K562 (cell line): Measurements from ENCODE around the gene KCNK16. TPM values are rescaled to one million over a fixed set of nuclear protein-coding genes. Genes with fewer than 3 reads are reported as not detected.

Experiments
- ATAC-seq: fragments of 200-7000 bp; cut with Tn5 transposase; 3 replicates; pipeline ENCODE4 v1.9.1; 2020; ENCODE audit warnings: moderate library complexity
- BruUV-seq: library from RNA; stranded (reverse); fragments of 400-500 nt; replicated peaks from 2 replicates; lab custom pipeline; 2021; lab: Mats Ljungman, UMichigan
- CTCF ChIA-PET: fragments of 300-600 bp; formaldehyde crosslinking; extraction: SDS; loops from one replicate; lab custom pipeline; 2021; ENCODE audit warnings: low intra/inter-chr PET ratio; lab: Yijun Ruan, JAX
- POLR2A ChIA-PET: fragments of 300-600, 350-650 bp; sonication (Branson Sonifier 250); formaldehyde crosslinking; extraction: SDS; loops from one replicate; lab custom pipeline; 2021; ENCODE audit warnings: antibody characterized with exemption, inconsistent platforms; lab: Yijun Ruan, JAX
- DNase-seq, 4 experiments: peaks; one replicate each; pipeline versions ENCODE4 v3.0.0 to v3.0.0-alpha.2; 2011 to 2018; ENCODE audit warnings: low spot score in 3 of 4, mixed read lengths in 3 of 4; ENCODE audit errors: extremely low read depth in 1 of 4
- FAIRE-seq: peaks from 2 replicates; lab custom pipeline; 2011; peaks lifted over from hg19 to GRCh38; lab: Jason Lieb, UNC
- H2AFZ ChIP-seq: 2 replicates; pipeline ENCODE4 v1.6.0; 2011; ENCODE audit warnings: low read depth, low read length, control low read depth, inconsistent platforms
- H3K27ac ChIP-seq: fragments of 200-600 bp; 3 replicates; pipeline ENCODE4 v1.8.0; 2011; ENCODE audit warnings: low read depth, mild to moderate bottlenecking, control low read depth, inconsistent platforms, low read length, moderate library complexity, mixed read lengths; ENCODE audit errors: extremely low read depth
- H3K27me3 ChIP-seq, 2 experiments: fragments of 300-600 bp in 1 of 2; 2 replicates in 1 of 2; 3 replicates in 1 of 2; pipeline versions ENCODE4 v1.6.0 to v1.8.0; 2011; ENCODE audit warnings: inconsistent platforms in 2 of 2, low read length in 2 of 2, mild to moderate bottlenecking in 1 of 2, mixed read lengths in 1 of 2, moderate library complexity in 1 of 2; ENCODE audit not compliant: control insufficient read depth in 2 of 2, insufficient read depth in 2 of 2
- H3K36me3 ChIP-seq: fragments of 300-600 bp; 3 replicates; pipeline ENCODE4 v1.8.0; 2011; ENCODE audit warnings: mild to moderate bottlenecking, low read length, inconsistent platforms; ENCODE audit not compliant: control insufficient read depth, insufficient read depth
- H3K4me1 ChIP-seq, 2 experiments: fragments of 200-600 bp in 1 of 2; replicated peaks in 1 of 2; 2 replicates in 1 of 2; 3 replicates in 1 of 2; pipeline versions ENCODE4 v1.5.1 to v1.8.0; 2011; ENCODE audit warnings: inconsistent platforms in 2 of 2, low read length in 2 of 2, mild to moderate bottlenecking in 1 of 2, mixed read lengths in 1 of 2, moderate library complexity in 1 of 2; ENCODE audit not compliant: control insufficient read depth in 2 of 2, insufficient read depth in 2 of 2
- H3K4me2 ChIP-seq: 2 replicates; pipeline ENCODE4 v1.6.1; 2011; ENCODE audit warnings: low read length, control low read depth, inconsistent platforms, mixed read lengths; ENCODE audit not compliant: insufficient read depth
- H3K4me3 ChIP-seq: fragments of 200-600 bp; sonication (generic), shearing (Covaris generic); 2 replicates; pipeline ENCODE4 v1.5.1; 2016; ENCODE audit warnings: control low read depth, inconsistent platforms
- H3K79me2 ChIP-seq: fragments of 200-600 bp; 3 replicates; pipeline ENCODE4 v1.8.0; 2011; ENCODE audit warnings: low read length, inconsistent platforms; ENCODE audit not compliant: control insufficient read depth, insufficient read depth
- H3K9ac ChIP-seq, 2 experiments: 2 replicates each; pipeline versions ENCODE4 v1.6.0 to v1.6.1; 2011; ENCODE audit warnings: low read depth in 2 of 2, low read length in 2 of 2, control low read depth in 1 of 2, inconsistent platforms in 1 of 2, mild to moderate bottlenecking in 1 of 2, mixed read lengths in 1 of 2; ENCODE audit not compliant: insufficient read depth in 1 of 2
- H3K9me1 ChIP-seq: one replicate; pipeline ENCODE4 v1.6.0; 2011; ENCODE audit warnings: inconsistent platforms, mild to moderate bottlenecking, low read length, moderate library complexity; ENCODE audit not compliant: control insufficient read depth, insufficient read depth
- H3K9me3 ChIP-seq: replicated peaks from 2 replicates; pipeline ENCODE4 v1.5.1; 2011; ENCODE audit warnings: low read depth, low read length, inconsistent platforms; ENCODE audit not compliant: control insufficient read depth, insufficient read depth
- H4K20me1 ChIP-seq: replicated peaks from 2 replicates; pipeline ENCODE4 v1.6.1; 2011; ENCODE audit warnings: low read length, inconsistent platforms, mixed read lengths; ENCODE audit not compliant: control insufficient read depth, insufficient read depth
- BRF1 ChIP-seq: IDR thresholded peaks from 3 replicates; pipeline ENCODE4 v1.6.1; 2011; ENCODE audit warnings: borderline replicate concordance, mild to moderate bottlenecking; ENCODE audit not compliant: insufficient read length; ENCODE audit errors: extremely low read depth
- CHD1 ChIP-seq: fragments of 200-600 bp; sonication (generic); IDR thresholded peaks from one replicate; pipeline ENCODE4 v1.6.1; 2012; ENCODE audit warnings: mild to moderate bottlenecking, moderate library complexity, low read length, inconsistent platforms
- EHMT2 ChIP-seq: fragments of 450-650 bp; IDR thresholded peaks from 2 replicates; pipeline ENCODE4 v1.6.1; 2018; ENCODE audit warnings: antibody characterized with exemption
- HMG20B ChIP-seq: fragments of 250-450 bp; sonication (Bioruptor Pico); IDR thresholded peaks from 2 replicates; pipeline ENCODE4 v1.5.0; 2021; ENCODE audit warnings: mild to moderate bottlenecking
- HNRNPUL1 ChIP-seq: fragments of 200-400 bp; formaldehyde crosslinking; IDR thresholded peaks from 2 replicates; pipeline ENCODE4 v1.6.1; 2017; ENCODE audit warnings: low read length
- KDM4B ChIP-seq, 2 experiments: fragments of 450-650 bp in 1 of 2; sonication (generic) in 1 of 2; IDR thresholded peaks; 2 replicates each; pipeline ENCODE4 v1.6.1; 2016 to 2017; ENCODE audit warnings: borderline replicate concordance in 2 of 2, antibody characterized with exemption in 1 of 2, low read depth in 1 of 2, mild to moderate bottlenecking in 1 of 2
- MYBL2 ChIP-seq, 2 experiments: fragments of 450-650 bp in 1 of 2; sonication (generic) in 1 of 2; formaldehyde crosslinking in 1 of 2; IDR thresholded peaks; 2 replicates each; pipeline versions ENCODE4 v1.6.1 to v1.8.1; 2017 to 2022; ENCODE audit warnings: borderline replicate concordance in 1 of 2, inconsistent platforms in 1 of 2, low read depth in 1 of 2, mild to moderate bottlenecking in 1 of 2, missing genetic modification reagents in 1 of 2, moderate library complexity in 1 of 2
- NR3C1 ChIP-seq: sonication (generic); formaldehyde crosslinking; IDR thresholded peaks from 2 replicates; pipeline ENCODE4 v1.8.1; 2022; ENCODE audit warnings: missing genetic modification reagents
- SMARCA5 ChIP-seq: fragments of 450-650 bp; IDR thresholded peaks from 2 replicates; pipeline ENCODE4 v1.6.1; 2016
- TBP ChIP-seq: optimal IDR thresholded peaks from 2 replicates; pipeline ENCODE3; 2011; ENCODE audit warnings: low read depth, low read length, improper control_type of control experiment
- TFE3 ChIP-seq: fragments of 450-650 bp; formaldehyde crosslinking; IDR thresholded peaks from 2 replicates; pipeline ENCODE4 v1.4.0; 2020; ENCODE audit warnings: mild to moderate bottlenecking, mixed read lengths
- ZBTB2 ChIP-seq: fragments of 450-650 bp; IDR thresholded peaks from 2 replicates; pipeline ENCODE4 v1.6.1; 2016; ENCODE audit warnings: antibody characterized with exemption
- ZBTB49 ChIP-seq: sonication (generic); formaldehyde crosslinking; IDR thresholded peaks from 2 replicates; pipeline ENCODE4 v1.8.0; 2022; ENCODE audit warnings: missing genetic modification reagents, mild to moderate bottlenecking, borderline replicate concordance
- ZNF398 ChIP-seq: fragments of 250-450 bp; sonication (Bioruptor Pico); IDR thresholded peaks from 2 replicates; pipeline ENCODE4 v1.8.0; 2021; ENCODE audit warnings: moderate library complexity, mild to moderate bottlenecking, inconsistent platforms
- ZNF41 ChIP-seq: fragments of 250-450 bp; sonication (Bioruptor Pico); conservative IDR thresholded peaks from 2 replicates; pipeline ENCODE4 v1.4.0; 2020; ENCODE audit warnings: mild to moderate bottlenecking
- WGBS: fragments of 100-300 bp; shearing (Covaris generic); methylation state at CpG from one replicate; pipeline ENCODE4 v1.1.6; 2016; ENCODE audit warnings: low coverage, mixed read lengths; ENCODE audit not compliant: insufficient coverage; ENCODE audit errors: missing lambda C conversion rate; 5-methylcytosine and 5-hydroxymethylcytosine counted together
- in situ Hi-C: fragments of 300-500 bp; cut with MboI; formaldehyde crosslinking; loops from 4 replicates; pipeline ENCODE4 v1.15.0; 2018; ENCODE audit warnings: inconsistent platforms, mixed read lengths
- intact Hi-C: fragments of 100-400 bp; cut with micrococcal nuclease; formaldehyde crosslinking; loops from 2 replicates; pipeline ENCODE4 v1.14.2; 2022
- polyA plus RNA-seq, 8 experiments: library from polyadenylated mRNA; depleted of rRNA in 4 of 8; stranded (reverse) in 5 of 8; unstranded in 3 of 8; fragments of >200 nt; fragmentation: Nextera tagmentation in 2 of 8; fragmentation: Illumina TruSeq in 1 of 8; extraction: Ambion mirVana in 2 of 8; extraction: Trizol in 1 of 8; gene quantifications; 2 replicates each; pipeline versions ENCODE4 v1.2.1 to v1.2.3, GENCODE V29; 2011 to 2014; ENCODE audit warnings: inconsistent platforms in 1 of 8, missing spikeins in 1 of 8
- total RNA-seq, 7 experiments: library from RNA; depleted of rRNA in 6 of 7; stranded (reverse); fragments of >200 nt in 6 of 7; fragmentation: Illumina TruSeq in 2 of 7; extraction: Trizol in 2 of 7; gene quantifications; 2 replicates each; pipeline versions ENCODE4 v1.2.1 to v1.2.3, GENCODE V29; 2011 to 2021; ENCODE audit warnings: low replicate concordance in 1 of 7

The KCNK16 gene
- total and polyA plus RNA-seq, 9 of the 15 experiments (the other 6 are each of a cell fraction or from before 2014, with no cell fraction given) = not detected

- 1% methylated on average over 10 of the region's 10 CpGs for WGBS
- Histone ChIP-seq H3K4me2 (no peak overlapping the region), H4K20me1 (0 out of 2 replicates have a peak, but pooled peaks cover 5% of the 10 kb centered on the region), H3K36me3 (no peaks in the 10 kb centered on the region), H3K27ac (no peak overlapping the region), H3K9ac (no peak overlapping the region), H2AFZ (no peak overlapping the region), H3K9me3 (no peaks in the 10 kb centered on the region), H3K27me3 (peaks cover 5 to 25% of the 10 kb centered on the region in 2 experiments; a peak in 4 of 5 replicates), H3K4me3 (no peak overlapping the region), H3K4me1 (no peaks in the 10 kb centered on the region), H3K9me1 (no peaks in the 10 kb centered on the region), H3K79me2 (no peaks in the 10 kb centered on the region)
- DNase-seq (no peak), ATAC-seq (no peak), FAIRE-seq (no peak)
- ChIA-PET POLR2A (interaction anchor here (0.6 kb wide), 2 partner anchors 13 to 23 kb away, joined by 3 read pairs; no protein-coding TSS in a partner anchor), CTCF (no interaction called here)
- intact Hi-C loops (no loop called here), in situ Hi-C loops (no loop called here)
- no TSS peak for BruUV-seq
- TF ChIP-seq SMARCA5 (no peak), MYBL2 (IDR thresholded peaks at IDR 0.05; ENCODE audit: low read depth) (no peak), MYBL2 (CRISPR knock-in tag; IDR thresholded peaks at IDR 0.05; ENCODE audit: borderline replicate concordance) (no peak), BRF1 (no peak), HNRNPUL1 (no peak), ZNF41 (CRISPR knock-in tag) (no peak), TFE3 (CRISPR knock-in tag) (no peak), ZBTB49 (CRISPR knock-in tag) (no peak), KDM4B (IDR thresholded peaks at IDR 0.05; ENCODE audit: borderline replicate concordance in 2 of 2, low read depth in 1 of 2) (no peak), NR3C1 (CRISPR knock-in tag) (no peak), EHMT2 (no peak), ZNF398 (no peak), TBP (no peak), ZBTB2 (no peak), HMG20B (CRISPR knock-in tag) (no peak), CHD1 (no peak)
These were observed 17.5 kb upstream of the KCNK16 start for GRCh38 chr6:39339868-39340550.
